CD4-positive, CD25-positive, alpha-beta regulatory T cell (primary cell): Measurements from ENCODE around the gene ZBTB16. TPM values are rescaled to one million over a fixed set of nuclear protein-coding genes. Genes with fewer than 3 reads are reported as not detected.

Source experiments
- ATAC-seq, 2 donors: fragments of 150-1000 bp; cut with Tn5 transposase; one replicate each; pipeline ENCODE4 v1.10.0; 2021; ENCODE audit warnings: low read depth in 2 of 2, moderate number of reproducible peaks in 2 of 2, moderate library complexity in 1 of 2
- DNase-seq, 3 donors: peaks; one replicate each; pipeline versions ENCODE4 v3.0.0 to v3.0.0-alpha.2; 2012 to 2022; ENCODE audit warnings: mixed read lengths in 1 of 3
- H3K27ac ChIP-seq: one replicate; pipeline ENCODE4 v1.7.0; 2013; ENCODE audit warnings: mild to moderate bottlenecking, low read length; ENCODE audit not compliant: insufficient read depth, poor library complexity, severe bottlenecking
- H3K27me3 ChIP-seq: one replicate; pipeline ENCODE4 v1.7.0; 2013; ENCODE audit warnings: low read length; ENCODE audit not compliant: control insufficient read depth, insufficient read depth
- H3K36me3 ChIP-seq: one replicate; pipeline ENCODE4 v1.7.0; 2013; ENCODE audit warnings: mild to moderate bottlenecking, low read length, moderate library complexity; ENCODE audit not compliant: control insufficient read depth, insufficient read depth
- H3K4me1 ChIP-seq: 2 replicates; pipeline ENCODE4 v1.7.0; 2013; ENCODE audit warnings: mild to moderate bottlenecking, low read length; ENCODE audit not compliant: insufficient read depth, control insufficient read depth, poor library complexity, severe bottlenecking
- H3K4me3 ChIP-seq: one replicate; pipeline ENCODE4 v1.7.0; 2013; ENCODE audit warnings: low read depth, mild to moderate bottlenecking, low read length, moderate library complexity
- H3K9me3 ChIP-seq, 2 experiments: 1 replicate in 1 of 2; 2 replicates in 1 of 2; pipeline ENCODE4 v1.7.0; 2013; ENCODE audit warnings: low read length in 2 of 2, mild to moderate bottlenecking in 1 of 2, moderate library complexity in 1 of 2; ENCODE audit not compliant: control insufficient read depth in 2 of 2
- H3K27ac Mint-ChIP-seq, 3 donors: one replicate each; pipeline ENCODE4 v1.8.0; 2020 to 2022; ENCODE audit warnings: mild to moderate bottlenecking in 3 of 3, mixed read lengths in 3 of 3, moderate library complexity in 2 of 3
- H3K27me3 Mint-ChIP-seq: one replicate; pipeline ENCODE4 v1.8.0; 2022; ENCODE audit warnings: mild to moderate bottlenecking, mixed read lengths
- H3K36me3 Mint-ChIP-seq: one replicate; pipeline ENCODE4 v1.8.0; 2020; ENCODE audit warnings: mixed read lengths
- H3K4me1 Mint-ChIP-seq, 4 donors: one replicate each; pipeline ENCODE4 v1.8.0; 2020 to 2022; ENCODE audit warnings: mixed read lengths in 4 of 4, mild to moderate bottlenecking in 1 of 4
- H3K4me3 Mint-ChIP-seq, 4 donors: one replicate each; pipeline ENCODE4 v1.8.0; 2020 to 2022; ENCODE audit warnings: mild to moderate bottlenecking in 4 of 4, mixed read lengths in 4 of 4, moderate library complexity in 3 of 4
- H3K9me3 Mint-ChIP-seq, 7 donors: one replicate each; pipeline ENCODE4 v1.8.0; 2020 to 2022; ENCODE audit warnings: mixed read lengths in 7 of 7, mild to moderate bottlenecking in 3 of 7, moderate library complexity in 2 of 7
- polyA plus RNA-seq, 4 donors: library from polyadenylated mRNA; unstranded; fragments of 300-500 nt; fragmentation: Illumina TruSeq; gene quantifications; one replicate each; pipeline ENCODE4 v1.2.3, GENCODE V29; 2021
- total RNA-seq: library from RNA; stranded (reverse); gene quantifications from one replicate; pipeline ENCODE4 v1.2.3, GENCODE V29; 2022

ZBTB16 gene
- total and polyA plus RNA-seq, 5 donors from 2014 or later, result 2.9 to 28.1 (median 8.5) TPM

- H3K4me3 Mint-ChIP-seq, result no peak overlapping the region
- Histone ChIP-seq H3K9me3 (no peaks in the 10 kb centered on the region), H3K36me3 (no peaks in the 10 kb centered on the region), H3K27me3 (no peaks in the 10 kb centered on the region), H3K4me1 (peaks cover 5% of the 10 kb centered on the region), H3K4me3 (no peak overlapping the region), H3K27ac (no peak overlapping the region)
- no peaks in the 10 kb centered on the region for H3K9me3 Mint-ChIP-seq
- no peak for ATAC-seq
- H3K36me3 Mint-ChIP-seq, result peaks cover 6% of the 10 kb centered on the region
- H3K27me3 Mint-ChIP-seq, result no peaks in the 10 kb centered on the region
- peak overlapping the region in 1 of 3 donors; percentile 18 for H3K27ac Mint-ChIP-seq
- peaks cover 4 to 15% (median 5%) of the 10 kb centered on the region in 4 donors for H3K4me1 Mint-ChIP-seq
- DNase-seq, result no peak
Measured at GRCh38 chr11:114228435-114229411, 169.2 kb downstream of the ZBTB16 start.

DNA sequence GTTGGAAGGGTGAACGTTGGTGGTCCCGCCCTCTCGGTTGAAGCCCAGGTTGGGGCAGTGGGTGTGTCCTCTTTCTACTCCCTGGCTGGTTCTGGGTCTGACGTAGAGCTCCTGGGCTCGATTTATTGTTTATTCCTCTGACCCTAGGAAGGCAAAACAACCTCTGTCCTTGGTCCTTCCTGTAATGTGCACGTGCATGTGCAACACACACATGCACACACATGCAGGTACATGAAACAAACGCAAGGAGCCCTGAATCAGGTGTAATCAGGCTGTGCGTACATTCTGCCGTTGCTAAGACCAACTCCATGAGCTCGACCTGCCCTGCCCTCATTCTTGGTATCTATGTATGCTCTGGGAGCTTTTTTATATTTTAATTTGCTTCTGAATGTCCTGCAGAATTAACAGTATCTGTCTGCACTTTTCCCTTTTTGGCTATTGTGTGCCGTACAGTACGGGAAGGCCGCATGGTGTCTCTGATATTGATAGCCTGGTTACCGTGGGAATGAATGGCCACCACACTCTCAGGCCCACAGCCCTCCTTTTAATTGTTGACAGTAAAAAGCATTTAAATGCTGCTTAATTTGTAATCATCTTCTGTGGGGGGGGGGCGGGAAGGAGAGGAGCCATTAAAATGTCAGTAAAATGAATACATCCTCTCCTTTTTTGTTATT is 170.7 kb downstream of the ZBTB16 start:
- no peak overlapping the region for H3K4me3 ChIP-seq
- Mint-ChIP-seq H3K27ac (peak overlapping the region in 1 of 3 donors; percentile 38), H3K36me3 (no peaks in the 10 kb centered on the region), H3K27me3 (no peaks in the 10 kb centered on the region), H3K4me3 (no peak overlapping the region), H3K9me3 (no peaks in the 10 kb centered on the region), H3K4me1 (peaks cover 0 to 13% (median 5%) of the 10 kb centered on the region in 4 donors)
- no peak overlapping the region for H3K27ac ChIP-seq
- ATAC-seq (no peak), DNase-seq (no peak)
- peaks cover 5% of the 10 kb centered on the region for H3K4me1 ChIP-seq
- peaks cover 4% of the 10 kb centered on the region for H3K27me3 ChIP-seq
- no peaks in the 10 kb centered on the region for H3K9me3 ChIP-seq
- no peaks in the 10 kb centered on the region for H3K36me3 ChIP-seq

DNA sequence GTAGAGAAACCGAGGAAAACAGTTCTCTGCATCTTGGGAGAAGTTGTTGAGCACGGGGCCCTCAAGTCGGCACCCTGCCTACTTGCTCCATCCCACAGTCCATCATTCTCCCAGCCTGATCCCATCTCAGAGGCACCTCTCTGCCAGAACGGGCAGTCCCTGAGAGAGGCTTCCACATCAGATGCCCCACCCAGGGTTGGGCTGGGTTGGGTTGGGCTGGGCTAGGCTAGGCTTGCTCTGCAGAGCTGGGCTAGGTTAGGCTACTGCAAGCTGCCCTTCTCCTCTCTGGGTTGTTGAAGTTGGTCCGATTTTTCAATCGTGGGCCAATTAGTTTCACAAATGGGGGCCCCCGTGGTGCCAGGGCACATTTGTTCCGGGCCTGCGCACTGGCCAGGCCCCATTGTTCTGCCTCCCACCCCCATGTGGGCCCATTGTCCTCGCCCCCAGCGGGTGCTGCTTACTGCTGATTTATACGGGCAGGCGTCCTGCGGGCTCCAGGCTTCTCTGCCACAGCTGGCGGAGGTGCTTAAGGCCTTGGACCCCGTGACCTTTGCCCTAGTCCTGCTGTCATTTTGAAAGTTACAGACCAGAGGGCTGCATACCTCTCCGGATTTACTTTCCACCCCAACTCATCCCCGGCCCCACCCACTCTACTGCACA is 173.0 kb downstream of the ZBTB16 start:
- Histone ChIP-seq H3K4me1 (no peaks in the 10 kb centered on the region), H3K4me3 (no peak overlapping the region), H3K27me3 (peaks cover 4% of the 10 kb centered on the region), H3K27ac (no peak overlapping the region), H3K36me3 (no peaks in the 10 kb centered on the region), H3K9me3 (no peaks in the 10 kb centered on the region)
- ATAC-seq, result no peak
- no peak overlapping the region for H3K27ac Mint-ChIP-seq
- no peaks in the 10 kb centered on the region for H3K36me3 Mint-ChIP-seq
- H3K4me1 Mint-ChIP-seq, result no peaks in the 10 kb centered on the region
- no peaks in the 10 kb centered on the region for H3K9me3 Mint-ChIP-seq
- no peak for DNase-seq
- H3K4me3 Mint-ChIP-seq, result no peak overlapping the region
- peaks cover 5% of the 10 kb centered on the region for H3K27me3 Mint-ChIP-seq

GRCh38 chr11:114233755-114234154 is 174.2 kb downstream of the ZBTB16 start:
- H3K9me3 Mint-ChIP-seq, result no peaks in the 10 kb centered on the region
- Histone ChIP-seq H3K36me3 (no peaks in the 10 kb centered on the region), H3K9me3 (no peaks in the 10 kb centered on the region), H3K4me1 (no peaks in the 10 kb centered on the region), H3K27ac (no peak overlapping the region), H3K4me3 (no peak overlapping the region), H3K27me3 (peaks cover 4% of the 10 kb centered on the region)
- no peaks in the 10 kb centered on the region for H3K36me3 Mint-ChIP-seq
- no peak for DNase-seq
- no peaks in the 10 kb centered on the region for H3K4me1 Mint-ChIP-seq
- H3K4me3 Mint-ChIP-seq, result no peak overlapping the region
- no peak overlapping the region for H3K27ac Mint-ChIP-seq
- H3K27me3 Mint-ChIP-seq, result peaks cover 5% of the 10 kb centered on the region
- no peak for ATAC-seq

DNA sequence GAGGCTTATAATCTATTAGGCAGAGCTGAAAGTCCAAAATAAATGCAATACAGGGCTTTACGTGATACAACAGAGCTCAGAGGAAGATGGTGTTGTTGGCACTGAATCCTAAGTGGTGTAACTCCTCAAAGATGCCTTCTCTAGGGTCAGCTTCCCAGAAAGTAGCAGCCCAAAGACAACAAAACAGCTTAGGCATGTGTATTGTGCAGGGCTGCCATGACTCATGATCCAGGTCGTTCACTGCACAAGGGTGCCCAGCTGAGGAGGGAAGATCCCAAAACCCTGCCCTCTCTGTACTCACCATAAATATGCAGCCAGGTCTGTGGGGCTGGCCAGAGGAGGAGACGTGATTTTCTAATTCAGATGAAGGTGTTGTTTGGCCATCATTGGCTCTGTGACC is 177.3 kb downstream of the ZBTB16 start:
- peak overlapping the region in 1 of 3 donors; percentile 39 for H3K27ac Mint-ChIP-seq
- Histone ChIP-seq H3K27ac (no peak overlapping the region), H3K4me1 (no peaks in the 10 kb centered on the region), H3K36me3 (no peaks in the 10 kb centered on the region), H3K9me3 (no peaks in the 10 kb centered on the region), H3K27me3 (peaks cover 4% of the 10 kb centered on the region), H3K4me3 (no peak overlapping the region)
- H3K4me3 Mint-ChIP-seq, result no peak overlapping the region
- no peak for ATAC-seq
- H3K27me3 Mint-ChIP-seq, result peaks cover 5% of the 10 kb centered on the region
- no peak for DNase-seq
- peaks cover 0 to 2% (median 0%) of the 10 kb centered on the region in 4 donors for H3K4me1 Mint-ChIP-seq
- no peaks in the 10 kb centered on the region for H3K36me3 Mint-ChIP-seq
- no peaks in the 10 kb centered on the region for H3K9me3 Mint-ChIP-seq

DNA sequence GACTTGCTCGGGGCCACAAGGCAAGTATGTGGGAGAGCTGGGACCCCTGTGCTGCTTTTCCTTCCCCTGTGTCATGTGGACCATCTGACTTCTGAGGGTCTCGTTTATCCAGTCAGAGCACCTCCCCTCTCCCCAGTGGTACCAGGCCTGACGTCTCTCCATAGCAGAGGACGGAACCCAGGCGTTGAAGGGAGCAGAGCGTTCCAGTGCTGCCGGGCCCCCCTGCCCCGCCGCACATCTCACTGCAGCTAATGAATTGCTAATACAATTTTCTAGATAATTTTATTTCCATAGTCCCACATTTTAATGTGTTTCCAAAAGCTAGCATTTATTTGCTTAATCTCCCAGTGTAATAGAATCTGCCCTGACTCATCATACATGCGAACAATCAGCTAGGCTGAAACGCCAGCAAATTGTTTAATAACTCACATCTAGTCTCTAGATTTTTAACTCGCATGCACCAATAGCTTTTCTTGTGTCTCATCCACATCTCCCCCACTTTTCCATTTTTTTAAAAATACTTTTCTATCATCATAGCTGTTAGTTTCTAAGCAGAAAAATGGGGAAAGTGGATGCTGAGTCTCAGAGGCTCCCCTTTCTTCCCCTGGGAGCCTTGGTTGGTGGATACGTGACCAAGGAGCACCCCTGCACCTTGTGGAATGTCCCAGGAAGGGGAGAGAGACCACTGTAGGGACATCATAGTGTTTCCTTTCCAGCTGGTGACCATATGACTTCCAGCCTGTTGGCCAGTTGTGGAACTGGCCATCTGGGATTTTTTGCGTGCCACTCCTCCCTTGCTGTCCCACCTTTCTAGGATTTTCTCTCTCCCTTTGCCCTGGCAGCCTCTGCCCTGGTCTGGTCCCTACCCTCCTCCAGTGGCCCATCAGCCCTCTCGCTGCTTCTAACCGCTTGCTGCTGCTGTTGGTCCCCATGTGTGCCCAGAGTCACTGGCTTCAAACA is 178.1 kb downstream of the ZBTB16 start:
- Mint-ChIP-seq H3K36me3 (no peaks in the 10 kb centered on the region), H3K4me3 (no peak overlapping the region), H3K27ac (no peak overlapping the region), H3K4me1 (peaks cover 0 to 2% (median 0%) of the 10 kb centered on the region in 4 donors), H3K27me3 (peaks cover 5% of the 10 kb centered on the region), H3K9me3 (no peaks in the 10 kb centered on the region)
- Histone ChIP-seq H3K27me3 (peaks cover 4% of the 10 kb centered on the region), H3K36me3 (no peaks in the 10 kb centered on the region), H3K27ac (no peak overlapping the region), H3K4me1 (no peaks in the 10 kb centered on the region), H3K9me3 (no peaks in the 10 kb centered on the region), H3K4me3 (no peak overlapping the region)
- DNase-seq, result no peak
- no peak for ATAC-seq

DNA sequence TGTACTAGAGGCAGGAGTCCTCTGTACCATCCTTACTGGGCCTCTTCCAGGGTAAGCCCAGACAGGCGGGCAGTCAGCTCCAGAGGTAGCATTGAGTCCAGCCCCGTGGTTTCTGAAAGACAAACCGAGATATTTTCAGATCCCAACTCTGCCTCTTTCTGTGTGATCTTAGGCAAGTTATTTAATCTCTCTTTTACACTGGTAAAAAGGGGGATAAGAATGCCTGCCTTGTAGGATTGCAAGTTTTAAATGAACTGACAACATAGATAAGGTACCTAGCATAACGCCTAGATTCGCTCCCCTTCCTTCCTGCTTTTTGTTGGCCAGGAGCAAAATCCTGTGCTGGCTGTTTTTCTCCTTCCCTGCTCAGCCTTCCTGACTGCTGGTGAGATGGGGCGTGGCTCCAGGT is 180.2 kb downstream of the ZBTB16 start:
- peaks cover 3% of the 10 kb centered on the region for H3K36me3 Mint-ChIP-seq
- no peaks in the 10 kb centered on the region for H3K9me3 ChIP-seq
- H3K27me3 ChIP-seq, result no peaks in the 10 kb centered on the region
- H3K27me3 Mint-ChIP-seq, result peaks cover 10% of the 10 kb centered on the region
- ATAC-seq (no peak), DNase-seq (no peak)
- H3K27ac Mint-ChIP-seq, result no peak overlapping the region
- H3K36me3 ChIP-seq, result no peaks in the 10 kb centered on the region
- H3K4me3 Mint-ChIP-seq, result no peak overlapping the region
- H3K4me1 ChIP-seq, result no peaks in the 10 kb centered on the region
- H3K9me3 Mint-ChIP-seq, result no peaks in the 10 kb centered on the region
- H3K4me3 ChIP-seq, result no peak overlapping the region
- H3K4me1 Mint-ChIP-seq, result peaks cover 0 to 2% (median 0%) of the 10 kb centered on the region in 4 donors
- no peak overlapping the region for H3K27ac ChIP-seq
